NCI-H2171 (cell line): ENCODE data around the gene TCF4.
A peak's percentile ranks its signal among the peaks of the same experiment; 100 is the strongest.

Source experiments
- DNase-seq: peaks from one replicate; lab custom pipeline; 2025; lab: John Stamatoyannopoulos, UW

The TCF4 gene

DNA sequence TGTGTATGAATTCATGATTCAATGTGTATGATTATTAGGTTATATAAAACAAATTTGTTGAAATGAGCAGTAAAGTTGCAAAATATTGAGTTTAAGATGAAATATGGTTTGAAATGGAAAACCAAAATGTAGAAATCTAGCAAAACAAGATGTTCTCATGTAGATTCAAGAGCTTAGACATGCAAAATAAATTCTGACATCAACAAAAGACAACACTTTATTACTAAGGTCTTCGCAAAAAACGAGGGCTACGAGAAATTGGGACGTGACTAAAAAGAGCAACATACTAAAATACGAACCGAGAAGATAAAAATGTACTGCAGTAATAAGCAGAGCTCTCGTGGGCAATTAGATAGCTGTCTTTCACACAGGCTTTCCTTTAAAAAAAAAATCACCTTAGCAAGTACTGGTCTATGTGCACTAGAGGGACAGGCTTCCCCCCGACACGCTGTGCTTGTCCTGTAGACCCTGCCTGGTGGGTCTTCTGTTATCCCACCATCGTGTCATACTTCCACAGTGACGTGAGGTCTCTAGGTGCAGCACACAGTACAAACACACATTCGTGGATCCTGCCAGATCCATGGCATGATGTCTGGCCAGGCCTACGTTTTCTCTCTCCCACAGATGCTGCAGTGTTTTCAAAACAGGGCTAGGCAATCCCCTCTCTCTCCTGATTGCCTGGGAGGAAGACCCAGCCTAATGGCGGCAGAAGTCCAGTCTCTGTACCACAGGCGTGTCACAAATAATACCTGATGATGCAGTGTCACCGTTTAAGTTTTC is 240.8 kb downstream of the TCF4 start:
- no peak for DNase-seq

DNA sequence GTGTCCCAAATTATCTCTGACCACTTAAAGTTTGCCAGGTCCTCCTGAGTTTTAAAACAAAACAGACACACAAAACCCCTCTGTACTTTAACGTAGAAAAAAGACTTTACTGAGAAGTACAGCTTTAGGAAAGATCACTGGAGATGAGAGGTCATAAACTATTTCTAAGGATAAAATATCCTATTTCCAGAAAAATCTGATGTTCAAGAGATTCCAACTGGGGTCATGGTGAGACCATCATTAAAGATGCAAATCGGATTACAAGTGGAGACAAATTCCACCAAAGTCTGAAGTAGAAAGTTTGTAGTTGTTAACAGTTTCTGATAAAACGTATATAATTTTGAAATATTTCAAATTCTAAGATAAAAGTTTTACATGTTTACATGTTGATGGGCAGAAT is 241.6 kb downstream of the TCF4 start:
- DNase-seq, result no peak

DNA sequence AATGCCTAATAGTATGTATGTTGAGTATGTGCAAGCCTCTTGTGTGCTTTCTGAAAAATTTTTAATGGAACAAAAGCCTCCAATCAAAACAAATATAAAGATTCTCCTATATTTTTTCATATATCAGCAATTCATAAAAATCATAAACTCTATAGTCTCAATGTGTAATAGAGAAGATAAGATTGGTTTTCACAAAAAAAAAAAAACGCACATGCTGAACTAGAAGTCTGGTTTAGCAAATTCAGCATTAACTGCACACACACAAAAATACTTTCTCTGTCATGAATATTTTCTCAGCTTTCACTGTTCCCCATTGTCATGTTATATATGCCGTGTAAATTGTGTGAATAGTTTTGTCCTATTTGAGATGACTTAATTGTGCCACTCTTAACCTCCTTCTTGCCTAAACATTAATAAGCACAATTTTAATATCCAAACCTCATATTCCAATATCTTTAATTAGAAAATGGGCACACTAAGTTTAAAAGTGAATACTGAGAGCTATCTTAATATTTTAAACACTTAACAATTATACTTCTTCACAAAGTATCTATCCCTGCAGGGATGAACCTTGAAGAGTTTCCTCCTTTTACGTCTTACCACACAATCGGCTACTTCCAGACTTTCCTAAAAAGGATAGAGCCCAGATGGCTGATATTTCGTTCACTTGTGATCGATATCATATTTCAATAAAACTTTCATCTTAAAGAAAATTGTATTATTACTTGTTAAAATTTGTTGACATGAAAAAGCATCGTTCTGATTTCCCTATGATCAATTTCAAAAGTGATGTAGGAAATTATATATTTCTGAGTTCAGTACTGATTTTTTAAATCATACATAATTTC is 242.7 kb downstream of the TCF4 start:
- no peak for DNase-seq

DNA sequence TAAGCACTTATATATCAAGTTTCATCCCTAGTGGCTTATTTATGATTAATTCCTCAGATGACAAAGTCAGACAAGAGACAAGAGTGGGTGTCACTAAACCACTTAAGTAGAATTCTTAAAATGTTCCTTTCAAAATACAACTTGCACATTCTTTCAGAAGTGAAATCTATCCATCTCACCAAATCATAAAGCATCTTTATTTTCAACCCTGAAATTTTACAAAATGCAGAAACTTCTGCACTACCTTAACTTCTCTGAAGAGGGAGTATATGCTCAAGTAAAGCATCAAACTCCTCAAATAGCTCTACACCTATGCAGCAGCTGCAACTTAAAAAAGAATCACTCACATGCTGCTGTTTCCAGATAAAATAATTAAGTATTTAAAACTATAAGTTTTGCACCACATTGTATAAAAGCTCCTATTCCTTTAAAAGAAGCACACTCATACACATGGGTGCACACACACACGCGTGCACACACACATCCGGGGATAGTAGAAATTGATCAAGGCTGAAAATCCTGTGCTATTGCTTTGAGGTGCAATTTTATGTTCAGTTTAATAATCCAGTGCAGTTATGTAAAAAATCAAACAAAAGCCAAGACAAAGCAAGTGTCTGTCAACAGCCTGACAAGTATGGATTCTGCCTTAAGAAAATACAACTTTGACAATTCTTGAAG is 244.5 kb downstream of the TCF4 start:
- DNase-seq, result no peak

DNA sequence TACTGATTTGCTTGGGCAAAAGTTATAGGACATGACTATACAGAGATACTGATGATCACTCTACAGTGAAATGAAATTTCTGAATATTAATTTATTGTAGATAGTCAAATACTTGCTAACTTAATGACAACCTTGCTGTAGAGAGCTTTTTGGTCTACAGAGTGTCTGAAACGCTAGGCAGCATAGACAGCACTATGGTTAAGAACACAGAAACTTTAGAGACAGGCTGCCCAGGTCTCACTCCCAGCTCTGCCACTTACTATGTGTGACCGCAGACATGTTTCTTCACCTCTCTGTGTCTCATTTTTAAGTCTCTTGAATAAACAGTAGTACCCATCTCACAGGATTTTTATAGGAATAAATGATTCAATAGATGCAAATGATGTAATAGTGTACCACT is 247.0 kb downstream of the TCF4 start:
- DNase-seq, result no peak

DNA sequence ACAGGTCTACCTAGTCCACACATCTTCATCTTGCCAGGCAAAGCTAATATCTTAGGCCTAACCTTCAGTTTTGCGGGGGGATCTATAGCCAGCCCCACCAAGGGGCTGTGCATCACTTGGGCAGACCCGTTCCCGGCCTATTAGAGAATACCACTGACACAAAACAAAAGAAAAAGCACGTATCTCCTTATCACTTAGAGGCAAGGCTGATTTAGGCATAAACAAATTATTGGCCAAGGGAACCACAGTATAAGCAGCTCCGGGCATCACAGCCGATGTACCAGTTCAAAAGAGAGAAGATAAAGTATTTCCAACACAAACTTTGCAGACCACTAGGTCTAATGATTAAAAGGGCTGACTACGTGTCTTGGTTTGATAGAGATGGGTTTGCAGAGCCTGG is 248.0 kb downstream of the TCF4 start:
- no peak for DNase-seq

DNA sequence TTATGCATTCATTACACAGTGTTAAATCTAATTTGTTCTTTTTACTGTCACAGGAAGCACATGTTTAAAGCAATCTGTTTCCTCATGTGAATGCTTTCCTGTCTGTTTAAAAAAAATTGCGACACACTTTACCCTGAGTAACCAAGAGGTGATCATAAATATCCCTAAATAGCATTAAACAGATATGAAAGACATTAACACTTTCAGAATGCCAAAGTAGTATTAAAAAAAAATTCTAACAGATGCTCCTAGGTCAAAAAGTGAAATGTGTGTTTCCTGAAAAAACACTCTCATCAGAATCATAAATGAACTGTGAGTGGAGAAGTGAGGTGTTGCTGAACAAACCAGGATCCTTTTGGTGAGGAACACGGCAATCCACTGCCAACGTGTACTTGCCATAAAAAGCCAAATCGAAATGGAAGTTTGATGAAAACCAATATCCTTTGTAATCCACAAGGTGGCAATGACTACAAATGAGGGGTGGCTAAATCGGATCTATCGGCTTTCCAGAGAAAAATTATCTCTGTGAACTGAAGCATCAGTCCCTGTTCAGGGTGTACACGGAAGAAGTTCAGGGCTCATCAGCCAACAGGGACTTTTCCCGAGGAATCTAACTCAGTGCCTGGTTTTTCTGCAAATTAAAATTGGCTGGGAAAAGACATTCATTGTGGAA is 248.9 kb downstream of the TCF4 start:
- no peak for DNase-seq

DNA sequence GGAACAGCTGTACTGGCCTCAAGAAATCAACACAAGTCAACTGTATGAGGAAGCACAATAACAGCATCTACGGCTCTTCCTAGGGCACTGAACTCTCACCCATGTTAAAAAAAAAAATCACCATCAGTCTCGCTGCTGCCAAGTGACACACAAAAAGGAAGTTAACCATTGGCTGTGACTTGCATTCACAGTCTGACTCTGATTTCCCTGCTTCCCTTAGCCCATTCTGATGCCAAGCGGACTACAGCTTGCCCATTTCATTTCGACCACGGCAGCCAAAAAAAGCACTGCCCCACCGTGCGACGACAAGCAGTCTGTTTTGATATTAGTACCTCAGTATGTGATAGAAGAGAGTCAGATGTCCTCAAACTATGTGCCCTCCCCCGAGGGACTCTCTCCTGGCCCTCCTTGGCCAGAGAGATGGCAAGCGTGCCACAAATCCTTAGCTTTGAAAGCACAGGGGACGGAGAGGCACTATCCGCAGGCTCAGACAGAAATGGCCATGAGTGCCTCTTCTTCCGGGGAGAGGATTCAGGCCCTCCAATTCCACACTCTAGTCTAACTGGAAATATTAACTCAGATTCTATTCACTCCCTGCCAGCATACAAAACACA is 250.0 kb downstream of the TCF4 start:
- DNase-seq, result no peak

DNA sequence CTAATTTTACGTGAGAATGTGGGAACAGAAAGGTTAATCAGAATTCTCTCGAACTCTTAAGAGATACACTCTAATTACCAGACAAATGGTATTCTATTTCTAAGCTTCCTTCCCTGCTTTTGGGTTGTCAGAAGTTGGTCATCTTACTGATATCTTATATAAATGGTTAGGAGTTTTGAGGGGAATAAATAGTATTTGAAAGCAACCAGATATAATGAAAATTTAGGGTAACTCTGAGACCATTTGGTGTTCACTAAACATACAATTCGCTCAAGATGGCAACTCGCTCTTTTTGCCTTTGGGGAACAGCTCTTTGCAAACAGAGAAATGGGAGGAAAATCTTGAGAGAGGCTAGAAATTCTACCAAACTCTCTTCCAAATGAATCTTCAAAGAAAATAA is 250.9 kb downstream of the TCF4 start:
- DNase-seq, result no peak

DNA sequence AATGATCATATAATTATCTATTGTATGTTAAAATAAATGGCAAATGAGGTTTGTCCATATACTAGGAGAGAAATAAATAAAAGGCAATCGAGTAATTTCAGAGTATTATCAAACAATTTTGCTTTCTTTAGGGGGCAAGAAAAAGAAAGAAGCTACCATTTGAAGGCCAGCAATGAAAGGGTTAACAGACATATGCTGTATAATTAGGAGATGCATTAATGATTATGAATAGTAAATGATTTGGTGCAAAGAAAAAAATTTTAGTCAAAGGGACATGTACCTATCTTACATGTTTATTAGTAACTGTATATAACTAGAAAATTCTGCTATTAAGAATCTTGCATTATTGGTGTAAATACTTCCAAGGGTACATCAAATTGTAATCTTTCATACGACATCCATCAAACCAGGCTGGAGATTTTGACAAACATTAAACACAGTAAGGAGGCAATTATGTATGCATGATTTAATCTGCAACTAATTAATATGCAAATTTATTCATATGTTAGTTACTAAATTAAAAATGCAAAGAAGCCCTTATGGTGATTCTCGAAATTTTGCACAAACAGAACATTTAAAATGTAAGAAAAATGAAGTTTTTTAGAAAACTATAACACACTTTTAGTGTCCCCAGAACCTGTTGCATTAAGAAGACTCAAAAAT is 251.4 kb downstream of the TCF4 start:
- DNase-seq, result no peak

DNA sequence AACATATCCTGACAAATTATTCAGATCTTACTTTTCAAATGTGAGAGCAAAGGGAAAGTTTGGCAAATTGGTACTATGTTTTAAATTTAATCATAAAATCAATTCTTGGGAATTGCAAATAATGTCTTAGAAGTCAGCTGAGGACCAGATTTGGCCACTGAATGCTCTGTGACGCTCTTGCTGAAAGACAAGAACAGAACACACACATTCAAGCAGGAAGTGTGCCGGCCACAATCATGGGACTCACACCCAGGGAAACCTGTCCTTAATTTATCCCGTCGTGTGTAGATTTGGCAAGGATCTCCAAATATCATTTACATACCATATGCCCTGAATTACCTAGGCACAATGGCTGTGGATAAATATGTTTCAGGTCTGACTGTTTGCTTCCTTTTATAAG is 253.1 kb downstream of the TCF4 start:
- peak; percentile 48 for DNase-seq

DNA sequence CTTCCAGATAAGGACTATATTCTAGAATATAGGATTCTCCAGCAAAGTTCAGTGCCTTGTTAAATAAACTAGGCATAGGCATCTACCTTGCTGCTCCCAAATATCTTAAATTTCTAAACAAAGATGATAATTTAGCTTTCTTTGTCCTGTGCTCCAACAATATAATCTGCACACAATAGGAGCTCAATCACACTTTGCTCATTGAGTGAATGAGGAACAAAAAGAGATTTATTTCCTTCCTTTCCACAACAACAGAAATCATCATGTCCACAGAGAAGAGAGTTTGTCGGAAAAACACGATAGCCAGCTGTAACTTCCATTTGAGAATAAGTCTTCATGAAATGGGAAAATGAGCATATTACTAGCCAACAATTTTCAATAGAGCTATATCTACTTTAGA is 256.7 kb downstream of the TCF4 start:
- no peak for DNase-seq

DNA sequence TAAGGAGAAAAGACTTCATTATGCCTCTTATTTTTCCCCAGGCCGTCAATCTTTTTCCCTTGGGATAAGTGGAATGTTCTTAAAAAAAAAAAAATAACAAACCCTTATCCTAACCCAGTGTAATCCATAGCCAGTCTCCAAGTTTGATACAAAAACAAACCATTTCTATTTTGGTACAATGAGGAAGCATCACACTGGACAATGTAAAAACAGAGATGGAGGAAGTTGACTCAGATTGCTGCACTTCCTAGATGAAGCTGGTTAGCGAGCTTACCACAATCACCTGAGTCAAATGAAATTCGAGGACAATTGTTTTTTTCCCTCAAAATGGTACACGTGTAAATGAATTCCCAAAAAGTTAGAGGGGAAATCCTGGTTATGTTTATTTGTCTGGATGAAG is 259.7 kb downstream of the TCF4 start:
- DNase-seq, result no peak

DNA sequence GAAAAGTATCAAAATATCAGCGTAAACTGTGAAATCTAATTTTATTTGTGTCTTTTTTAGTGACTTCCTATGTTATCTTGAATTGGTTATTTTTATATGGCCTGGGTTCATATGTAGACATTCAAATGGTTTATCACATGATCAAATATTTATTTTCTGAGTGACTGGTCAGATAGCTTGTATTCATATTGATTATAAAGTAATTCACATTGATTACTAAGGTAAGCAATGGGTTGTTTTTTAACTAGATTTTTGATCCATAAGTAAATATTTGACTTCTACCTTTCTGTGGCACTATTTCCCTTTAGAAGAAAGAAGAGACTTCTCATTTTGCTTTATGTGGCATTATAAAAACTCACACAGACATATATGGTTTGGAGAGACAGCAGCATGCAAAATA is 260.5 kb downstream of the TCF4 start:
- no peak for DNase-seq

DNA sequence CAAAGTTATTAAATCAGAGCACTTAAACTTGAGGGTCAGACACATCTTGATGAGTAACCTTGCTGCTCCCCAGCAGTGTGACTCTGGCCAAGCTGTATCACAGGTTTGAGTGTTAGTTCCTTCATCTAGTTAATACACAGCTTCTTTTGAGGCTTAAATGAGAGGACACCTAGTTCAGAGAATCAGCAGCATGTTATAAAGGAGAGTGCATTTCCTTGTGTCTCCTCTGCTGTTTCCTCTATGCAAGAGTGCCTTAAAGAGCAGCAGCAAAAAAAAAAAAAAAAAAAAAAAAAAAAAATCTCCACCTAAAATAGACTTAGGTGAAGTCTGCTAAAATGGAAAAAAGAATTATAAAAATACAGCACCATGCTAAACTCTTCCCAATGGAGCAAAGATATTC is 261.9 kb downstream of the TCF4 start:
- no peak for DNase-seq

DNA sequence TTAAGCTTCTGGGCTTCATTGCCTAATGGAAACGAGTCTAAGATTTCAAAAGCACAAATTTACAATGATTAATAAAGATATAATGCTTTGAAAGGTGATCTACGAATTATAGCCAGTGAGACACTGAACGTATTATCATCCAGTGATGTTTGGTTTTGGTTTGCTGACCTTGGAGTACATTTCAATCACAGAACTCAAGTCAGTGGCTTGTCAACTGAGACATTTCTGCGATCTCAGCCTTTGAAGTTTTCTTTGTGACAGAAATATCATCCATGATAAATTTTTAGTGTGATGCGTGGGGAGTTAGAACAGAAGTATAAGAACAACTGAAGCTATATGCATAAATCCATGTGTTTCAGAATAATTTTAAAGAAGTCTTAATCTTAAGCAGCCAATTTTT is 263.8 kb downstream of the TCF4 start:
- DNase-seq, result no peak

DNA sequence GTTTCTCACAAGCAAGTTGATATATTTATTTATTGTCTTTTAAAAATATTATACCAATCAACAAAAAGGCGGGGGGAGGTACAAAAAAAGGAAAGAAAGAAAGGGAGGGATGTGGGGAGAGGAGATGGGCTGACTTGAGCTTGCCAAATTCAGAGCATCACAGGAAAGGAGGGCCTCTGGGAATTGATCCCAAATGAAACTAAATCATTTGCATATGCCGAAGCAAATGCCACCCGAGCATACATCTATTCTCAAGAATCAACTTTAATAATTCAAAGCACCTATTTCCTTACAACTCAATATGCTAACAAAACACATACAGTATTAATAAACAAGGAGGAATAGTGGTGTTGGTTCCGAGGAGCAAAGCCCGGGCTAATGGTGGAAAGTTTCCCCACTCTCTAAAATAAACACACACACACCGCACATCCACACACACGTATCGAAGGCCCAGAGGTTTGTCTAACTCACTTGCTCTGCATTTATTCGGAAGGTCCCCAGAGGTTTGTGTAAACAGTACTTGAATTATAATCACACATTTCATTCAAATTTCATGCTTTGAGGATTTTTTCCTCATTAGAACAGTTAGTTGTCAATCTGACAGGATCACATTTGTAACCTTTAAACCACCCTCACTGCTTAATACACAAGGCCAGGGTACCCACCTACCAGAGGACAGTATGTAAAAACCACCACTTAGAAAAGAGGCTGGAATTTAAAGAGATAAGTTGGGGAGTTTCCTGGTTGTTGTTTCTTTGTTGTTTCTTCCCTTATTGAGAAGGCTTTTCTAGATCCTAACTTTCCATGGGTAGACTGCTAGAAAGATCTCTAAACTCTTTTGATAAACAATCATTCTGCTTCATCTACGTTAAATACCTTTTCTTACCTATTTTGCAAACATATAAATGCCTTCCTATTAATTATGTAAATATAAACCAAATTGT is 264.7 kb downstream of the TCF4 start:
- peak; percentile 79 for DNase-seq

DNA sequence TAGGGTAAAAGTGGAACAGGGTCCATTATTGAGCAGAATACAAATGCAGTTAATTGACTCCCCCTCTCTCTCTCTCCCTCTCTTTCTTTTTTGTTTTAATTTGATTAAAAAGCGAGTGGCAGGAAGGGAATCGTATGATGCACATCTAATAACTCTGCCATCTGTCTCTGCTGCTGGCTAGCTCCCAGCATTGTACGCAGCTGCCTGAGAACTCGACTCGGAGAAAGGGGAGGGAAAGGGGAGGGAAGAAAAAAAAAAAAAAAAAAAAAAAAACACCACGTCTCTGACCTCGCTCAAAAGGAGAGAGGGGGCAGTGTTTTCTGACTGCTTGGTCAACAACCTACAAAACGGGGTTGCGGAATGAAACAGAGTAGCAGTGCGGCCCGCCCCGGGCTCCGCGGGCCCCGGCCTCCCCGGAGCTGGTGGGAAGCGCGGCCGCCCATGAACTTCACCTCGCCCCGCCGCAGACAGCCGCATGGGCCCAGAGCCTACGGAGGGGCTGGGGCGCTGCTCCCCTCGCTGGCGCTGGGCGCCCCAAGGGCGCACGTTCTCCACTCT is 265.7 kb downstream of the TCF4 start:
- DNase-seq, result peak; percentile 92

DNA sequence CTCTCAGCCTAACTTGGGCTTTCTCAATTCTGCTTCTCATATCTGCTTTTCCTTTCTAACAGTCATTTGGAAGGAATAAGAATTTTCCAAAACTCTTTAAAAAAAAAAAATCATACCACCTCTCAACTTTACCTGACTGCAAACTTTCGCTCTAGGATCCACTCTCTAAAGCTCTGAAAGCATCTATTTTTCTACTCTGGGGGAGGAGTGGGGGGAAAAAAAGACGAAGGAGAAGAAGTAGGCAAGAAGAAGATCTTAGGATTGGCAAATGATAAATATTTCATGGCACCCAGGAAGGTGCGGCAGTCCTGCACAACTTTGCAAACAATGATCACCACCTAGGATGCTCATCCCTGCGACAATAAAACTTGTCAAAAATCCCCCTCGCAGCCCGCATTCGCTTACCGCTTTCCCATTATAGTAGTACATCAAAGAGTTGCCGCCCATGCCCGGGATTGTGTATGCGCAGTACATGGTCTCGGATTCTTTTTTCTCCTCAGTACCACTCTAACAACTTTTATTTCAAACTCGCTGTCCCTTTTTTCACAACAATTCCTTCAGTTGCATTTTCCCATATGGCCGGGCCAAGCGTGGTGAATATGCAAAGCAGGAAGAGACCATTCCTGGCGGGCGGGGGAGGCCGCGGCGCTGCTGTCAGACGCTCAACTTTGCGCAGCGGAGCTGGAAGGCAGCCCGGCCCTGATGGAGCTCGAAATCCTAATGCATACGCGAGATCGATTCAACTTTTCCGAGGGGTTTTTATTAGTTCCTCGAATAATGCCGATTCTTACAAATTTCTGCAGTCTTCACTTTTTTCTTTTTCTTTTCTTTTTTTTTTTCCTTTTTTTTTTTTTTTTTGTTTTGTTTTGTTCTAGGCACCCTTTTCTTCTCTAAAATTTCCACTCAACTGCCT is 266.5 kb downstream of the TCF4 start:
- peak; percentile 90 for DNase-seq
